Keratinocyte (primary cell): ENCODE measurements around the gene RAE1. TPM values are rescaled to one million over a fixed set of nuclear protein-coding genes. Genes with fewer than 3 reads are reported as not detected.

ENCODE experiments used
- DNase-seq: peaks from one replicate; pipeline ENCODE4 v3.0.0-alpha.2; 2011; ENCODE audit warnings: low read depth, missing footprints, low spot score
- FAIRE-seq: peaks from 2 replicates; lab custom pipeline; 2011; peaks lifted over from hg19 to GRCh38; lab: Jason Lieb, UNC
- H2AFZ ChIP-seq: 2 replicates; pipeline ENCODE4 v1.6.0; 2012; ENCODE audit warnings: low read length, control low read depth, inconsistent platforms; ENCODE audit not compliant: control insufficient read depth
- H3K27ac ChIP-seq: 2 replicates; pipeline ENCODE4 v1.5.1; 2011; ENCODE audit warnings: low read length; ENCODE audit not compliant: control insufficient read depth, insufficient read depth
- H3K27me3 ChIP-seq: 3 replicates; pipeline ENCODE4 v1.6.0; 2011; ENCODE audit warnings: low read length; ENCODE audit not compliant: control insufficient read depth, insufficient read depth; ENCODE audit errors: extremely low read depth
- H3K36me3 ChIP-seq, 2 experiments: 2 replicates in 1 of 2; 3 replicates in 1 of 2; pipeline ENCODE4 v1.5.1; 2011; ENCODE audit warnings: low read length in 2 of 2, mild to moderate bottlenecking in 1 of 2; ENCODE audit not compliant: control insufficient read depth in 2 of 2, insufficient read depth in 2 of 2; ENCODE audit errors: extremely low read depth in 1 of 2
- H3K4me1 ChIP-seq: 3 replicates; pipeline ENCODE4 v1.5.1; 2011; ENCODE audit warnings: low read length; ENCODE audit not compliant: control insufficient read depth, insufficient read depth; ENCODE audit errors: extremely low read depth
- H3K4me2 ChIP-seq: 3 replicates; pipeline ENCODE4 v1.6.0; 2011; ENCODE audit warnings: low read depth, low read length; ENCODE audit not compliant: control insufficient read depth, insufficient read depth; ENCODE audit errors: extremely low read depth
- H3K4me3 ChIP-seq, 3 experiments: fragments of 200-600 bp in 1 of 3; sonication (generic) in 1 of 3; 2 replicates in 2 of 3; 3 replicates in 1 of 3; pipeline ENCODE4 v1.5.1; 2011 to 2016; ENCODE audit warnings: low read length in 3 of 3, mild to moderate bottlenecking in 3 of 3, control low read depth in 2 of 3, inconsistent platforms in 1 of 3, low read depth in 1 of 3, mixed read lengths in 1 of 3, mixed run types in 1 of 3, moderate library complexity in 1 of 3; ENCODE audit not compliant: control insufficient read depth in 2 of 3, insufficient read depth in 2 of 3; ENCODE audit errors: extremely low read depth in 1 of 3
- H3K79me2 ChIP-seq: 2 replicates; pipeline ENCODE4 v1.6.0; 2012; ENCODE audit warnings: low read length; ENCODE audit not compliant: control insufficient read depth, insufficient read depth
- H3K9ac ChIP-seq: 3 replicates; pipeline ENCODE4 v1.6.0; 2011; ENCODE audit warnings: low read length; ENCODE audit not compliant: control insufficient read depth, insufficient read depth; ENCODE audit errors: extremely low read depth
- H3K9me1 ChIP-seq: 3 replicates; pipeline ENCODE4 v1.6.0; 2011; ENCODE audit warnings: low read length; ENCODE audit not compliant: control insufficient read depth, insufficient read depth; ENCODE audit errors: extremely low read depth
- H3K9me3 ChIP-seq: 2 replicates; pipeline ENCODE4 v1.5.1; 2012; ENCODE audit warnings: low read depth, low read length; ENCODE audit not compliant: control insufficient read depth
- H4K20me1 ChIP-seq: 3 replicates; pipeline ENCODE4 v1.6.0; 2011; ENCODE audit warnings: low read length; ENCODE audit not compliant: control insufficient read depth, insufficient read depth; ENCODE audit errors: extremely low read depth
- EZH2 ChIP-seq: IDR thresholded peaks from one replicate; pipeline ENCODE4 v1.6.1; 2012; ENCODE audit warnings: inconsistent platforms, mild to moderate bottlenecking, low read length, moderate library complexity
- dilution Hi-C: fragments of 300-500 bp; cut with MboI; formaldehyde crosslinking; loops from one replicate; pipeline ENCODE4 v1.7.0; 2020; ENCODE audit warnings: low sequenced_read_pairs; ENCODE audit not compliant: extremely low pct_ligation_motif_present
- polyA plus RNA-seq, 5 experiments: library from polyadenylated mRNA; depleted of rRNA in 3 of 5; stranded (reverse) in 3 of 5; stranded (forward) in 1 of 5; unstranded in 1 of 5; fragments of >200 nt; gene quantifications; 1 replicate in 1 of 5; 2 replicates in 3 of 5; 3 replicates in 1 of 5; pipeline versions ENCODE4 v1.2.1 to v1.2.3, GENCODE V29; 2011 to 2012; ENCODE audit warnings: missing spikeins in 2 of 5, low read depth in 1 of 5, low replicate concordance in 1 of 5
- TF ChIP-seq, protein P1 (sequence below), 3 experiments: IDR thresholded peaks in 1 of 3; conservative IDR thresholded peaks in 1 of 3; optimal IDR thresholded peaks in 1 of 3; 2 replicates in 2 of 3; 3 replicates in 1 of 3; pipeline versions ENCODE3 to v1.5.1; 2011; ENCODE audit warnings: low read length in 3 of 3, mild to moderate bottlenecking in 3 of 3, moderate library complexity in 2 of 3, control low read depth in 1 of 3, inconsistent platforms in 1 of 3; ENCODE audit not compliant: insufficient read depth in 2 of 3; ENCODE audit errors: extremely low read depth in 1 of 3

RAE1 gene
- polyA plus RNA-seq, 1 donor (not counting 4 experiments of a cell fraction or from before 2014, with no cell fraction given) = 32.4 TPM

DNA sequence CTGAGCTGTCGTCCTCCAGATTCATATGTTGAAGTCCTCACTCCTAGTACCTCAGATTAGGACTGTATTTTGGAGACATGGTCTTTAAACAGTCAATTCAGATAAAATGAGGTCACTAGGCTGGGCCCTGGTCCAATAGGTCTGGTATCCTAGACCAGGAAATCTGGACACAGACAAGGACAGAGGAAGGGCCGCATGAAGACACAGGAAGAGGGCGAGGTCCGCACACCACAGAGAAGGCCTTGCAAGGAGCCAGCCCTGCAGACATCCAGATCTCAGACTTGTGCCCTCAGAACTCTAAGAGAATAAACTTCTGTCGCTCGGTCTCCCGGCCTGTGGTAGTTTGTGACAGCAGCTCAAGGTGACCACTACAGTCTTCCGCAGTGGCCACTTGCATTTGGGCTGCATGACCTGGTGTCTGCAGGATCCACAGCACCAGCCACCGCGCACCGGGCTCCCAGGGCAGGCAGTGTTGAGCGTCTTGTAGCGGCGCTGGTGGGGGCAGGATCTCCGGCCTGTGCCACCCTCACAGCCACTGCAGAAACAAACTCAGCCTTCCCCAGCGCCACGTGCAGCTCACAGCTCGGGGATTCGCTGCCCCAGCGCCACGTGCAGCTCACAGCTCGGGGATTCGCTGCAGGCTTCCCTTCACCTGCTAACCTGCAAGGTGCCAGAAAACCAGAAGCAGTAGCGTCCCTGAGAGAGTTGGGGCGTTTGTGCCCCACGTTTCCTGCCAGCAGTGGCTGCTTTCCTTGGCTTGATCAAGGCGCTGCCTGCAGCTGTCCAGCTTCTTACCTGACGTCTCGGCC, 34.1 kb downstream of the RAE1 start:
- H3K9me3 ChIP-seq = no peaks in the 10 kb centered on the region
- no peak overlapping the region for H3K4me3 ChIP-seq
- TF ChIP-seq, protein P1, sequence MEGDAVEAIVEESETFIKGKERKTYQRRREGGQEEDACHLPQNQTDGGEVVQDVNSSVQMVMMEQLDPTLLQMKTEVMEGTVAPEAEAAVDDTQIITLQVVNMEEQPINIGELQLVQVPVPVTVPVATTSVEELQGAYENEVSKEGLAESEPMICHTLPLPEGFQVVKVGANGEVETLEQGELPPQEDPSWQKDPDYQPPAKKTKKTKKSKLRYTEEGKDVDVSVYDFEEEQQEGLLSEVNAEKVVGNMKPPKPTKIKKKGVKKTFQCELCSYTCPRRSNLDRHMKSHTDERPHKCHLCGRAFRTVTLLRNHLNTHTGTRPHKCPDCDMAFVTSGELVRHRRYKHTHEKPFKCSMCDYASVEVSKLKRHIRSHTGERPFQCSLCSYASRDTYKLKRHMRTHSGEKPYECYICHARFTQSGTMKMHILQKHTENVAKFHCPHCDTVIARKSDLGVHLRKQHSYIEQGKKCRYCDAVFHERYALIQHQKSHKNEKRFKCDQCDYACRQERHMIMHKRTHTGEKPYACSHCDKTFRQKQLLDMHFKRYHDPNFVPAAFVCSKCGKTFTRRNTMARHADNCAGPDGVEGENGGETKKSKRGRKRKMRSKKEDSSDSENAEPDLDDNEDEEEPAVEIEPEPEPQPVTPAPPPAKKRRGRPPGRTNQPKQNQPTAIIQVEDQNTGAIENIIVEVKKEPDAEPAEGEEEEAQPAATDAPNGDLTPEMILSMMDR (optimal IDR thresholded peaks at IDR 0.05 in 1 of 3, IDR thresholded peaks at IDR 0.05 in 1 of 3, conservative IDR thresholded peaks at IDR 0.05 in 1 of 3; ENCODE audit: extremely low read depth in 1 of 3, insufficient read depth in 2 of 3, low read length in 3 of 3) = no peak
- no peak for TF ChIP-seq EZH2
- H3K27ac ChIP-seq = no peak overlapping the region
- no peaks in the 10 kb centered on the region for H3K79me2 ChIP-seq
- H3K9ac ChIP-seq = no peak overlapping the region
- H4K20me1 ChIP-seq = no peaks in the 10 kb centered on the region
- no peak overlapping the region for H3K4me2 ChIP-seq
- H2AFZ ChIP-seq = no peak overlapping the region
- no peaks in the 10 kb centered on the region for H3K27me3 ChIP-seq
- FAIRE-seq (no peak), DNase-seq (no peak)
- dilution Hi-C loops = no loop called here
- no peaks in the 10 kb centered on the region for H3K9me1 ChIP-seq
- no peaks in the 10 kb centered on the region for H3K36me3 ChIP-seq
- peaks cover 9% of the 10 kb centered on the region for H3K4me1 ChIP-seq

DNA sequence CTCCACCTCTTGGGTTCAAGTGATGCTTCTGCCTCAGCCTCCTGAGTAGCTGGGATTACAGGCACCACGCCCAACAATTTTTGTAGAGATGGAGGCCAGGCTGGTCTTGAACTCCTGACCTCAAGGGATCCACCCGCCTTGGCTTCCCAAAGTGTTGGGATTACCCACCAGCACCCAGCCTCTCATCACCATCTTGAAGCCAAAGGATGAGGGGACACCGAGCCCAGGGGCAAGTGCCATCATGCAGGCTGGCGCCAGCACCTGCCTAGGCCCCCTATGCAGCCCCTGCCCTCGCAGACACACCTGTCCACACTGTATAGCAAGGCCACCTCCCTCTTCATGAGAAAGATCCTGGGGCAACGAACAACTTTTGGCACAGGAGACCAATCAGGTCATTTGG, 34.9 kb downstream of the RAE1 start:
- Histone ChIP-seq H3K27ac (no peak overlapping the region), H3K4me2 (no peak overlapping the region), H3K36me3 (no peaks in the 10 kb centered on the region), H3K79me2 (no peaks in the 10 kb centered on the region), H3K9me3 (no peaks in the 10 kb centered on the region), H3K4me3 (no peak overlapping the region), H3K27me3 (no peaks in the 10 kb centered on the region), H4K20me1 (no peaks in the 10 kb centered on the region), H3K4me1 (peaks cover 15% of the 10 kb centered on the region), H2AFZ (no peak overlapping the region), H3K9ac (no peak overlapping the region), H3K9me1 (no peaks in the 10 kb centered on the region)
- no peak for DNase-seq
- TF ChIP-seq, protein P1 (optimal IDR thresholded peaks at IDR 0.05 in 1 of 3, IDR thresholded peaks at IDR 0.05 in 1 of 3, conservative IDR thresholded peaks at IDR 0.05 in 1 of 3; ENCODE audit: extremely low read depth in 1 of 3, insufficient read depth in 2 of 3, low read length in 3 of 3) = no peak
- no peak for TF ChIP-seq EZH2
- dilution Hi-C loops = no loop called here
- no peak for FAIRE-seq
